Cortex of kidney (tissue), 1 donor: Measurements from ENCODE around the gene ITGAE.
"Not testable (repeated sequence)": the region's sequence is repeated elsewhere in the genome, so short reads cannot be mapped to it uniquely, and the experiment has no call there.

Experiments
- DNase-seq: peaks from one replicate; lab custom pipeline; 2025; lab: John Stamatoyannopoulos, UW

ITGAE gene

GRCh38 chr17:3729881-3730280, 71.1 kb downstream of the ITGAE start:
- DNase-seq: no peak

- not testable (repeated sequence) for DNase-seq
These were observed 72.9 kb downstream of the ITGAE start for GRCh38 chr17:3728099-3728498.

- no peak for DNase-seq
These were observed 73.9 kb downstream of the ITGAE start for GRCh38 chr17:3727041-3727440.

GRCh38 chr17:3724378-3725077, 76.5 kb downstream of the ITGAE start:
- no peak for DNase-seq

- DNase-seq: peak; percentile 54
These were observed 77.2 kb downstream of the ITGAE start, which contains the start of gene HASPIN for GRCh38 chr17:3723556-3724377. HASPIN (plus strand) TSS chr17:3723903; CDS start chr17:3723936, 33 bp downstream.

GRCh38 chr17:3723188-3723555, 77.8 kb downstream of the ITGAE start:
- DNase-seq: no peak

GRCh38 chr17:3722716-3723115, 78.3 kb downstream of the ITGAE start:
- no peak for DNase-seq

GRCh38 chr17:3719265-3719664, 81.7 kb downstream of the ITGAE start:
- DNase-seq: no peak

GRCh38 chr17:3718201-3718600, 82.8 kb downstream of the ITGAE start:
- no peak for DNase-seq

- DNase-seq: no peak
These were observed 85.7 kb downstream of the ITGAE start for GRCh38 chr17:3715296-3715695.

GRCh38 chr17:3712811-3713463, 88.1 kb downstream of the ITGAE start:
- DNase-seq: no peak

- no peak for DNase-seq
These were observed 90.0 kb downstream of the ITGAE start for GRCh38 chr17:3710951-3711383.

GRCh38 chr17:3708366-3708765, 92.6 kb downstream of the ITGAE start:
- DNase-seq: no peak

- DNase-seq: not testable (repeated sequence)
These were observed 95.3 kb downstream of the ITGAE start for GRCh38 chr17:3705718-3705984.

GRCh38 chr17:3704931-3705717, 95.9 kb downstream of the ITGAE start:
- no peak for DNase-seq

- not testable (repeated sequence) for DNase-seq
These were observed 98.9 kb downstream of the ITGAE start for GRCh38 chr17:3702041-3702539.

- no peak for DNase-seq
These were observed 101.0 kb downstream of the ITGAE start for GRCh38 chr17:3699951-3700350.

GRCh38 chr17:3698139-3698538, 102.8 kb downstream of the ITGAE start:
- DNase-seq: no peak

- DNase-seq: no peak
These were observed 103.9 kb downstream of the ITGAE start for GRCh38 chr17:3697103-3697476.

GRCh38 chr17:3695723-3696411, 105.1 kb downstream of the ITGAE start, which contains the start of gene P2RX5:
P2RX5 (minus strand) TSS chr17:3696155; CDS start chr17:3696005, 150 bp downstream.
- no peak for DNase-seq

GRCh38 chr17:3695129-3695722, 105.8 kb downstream of the ITGAE start:
- DNase-seq: no peak
